Uterus (tissue), 2 donors: ENCODE data around the gene IFT20.

ENCODE experiments used
- POLR2A ChIP-seq, 2 donors: fragments of 450-650 bp; IDR thresholded peaks; one replicate each; pipeline ENCODE4 v1.6.1; 2016; ENCODE audit warnings: antibody characterized with exemption in 2 of 2, mild to moderate bottlenecking in 1 of 2, moderate library complexity in 1 of 2
- TF ChIP-seq, protein P1 (sequence below), 4 experiments: fragments of 200-600 bp in 2 of 4; fragments of 450-650 bp in 2 of 4; sonication (generic) in 2 of 4; IDR thresholded peaks; one replicate each; pipeline ENCODE4 v1.5.1; 2016 to 2019; ENCODE audit warnings: antibody characterized with exemption in 4 of 4, mild to moderate bottlenecking in 2 of 4, moderate library complexity in 1 of 4

DNA sequence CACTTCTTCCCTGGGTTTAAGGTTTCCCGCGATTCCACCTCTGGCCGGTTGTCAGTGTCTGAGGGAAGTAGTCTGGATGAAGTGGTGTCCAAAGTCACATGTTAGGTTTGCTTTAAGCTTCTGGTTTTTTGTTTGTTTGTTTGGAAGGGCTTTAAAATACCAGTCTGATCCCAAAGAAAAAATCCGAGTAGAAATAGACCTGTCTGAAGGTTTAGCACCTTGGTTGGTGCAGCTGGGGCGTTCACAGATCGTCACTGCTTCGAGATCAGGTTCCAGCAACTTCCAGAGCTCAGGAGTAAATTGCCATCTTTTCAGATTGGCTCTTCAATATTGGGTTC is 15.7 kb downstream of the IFT20 start:
- TF ChIP-seq, protein P1, sequence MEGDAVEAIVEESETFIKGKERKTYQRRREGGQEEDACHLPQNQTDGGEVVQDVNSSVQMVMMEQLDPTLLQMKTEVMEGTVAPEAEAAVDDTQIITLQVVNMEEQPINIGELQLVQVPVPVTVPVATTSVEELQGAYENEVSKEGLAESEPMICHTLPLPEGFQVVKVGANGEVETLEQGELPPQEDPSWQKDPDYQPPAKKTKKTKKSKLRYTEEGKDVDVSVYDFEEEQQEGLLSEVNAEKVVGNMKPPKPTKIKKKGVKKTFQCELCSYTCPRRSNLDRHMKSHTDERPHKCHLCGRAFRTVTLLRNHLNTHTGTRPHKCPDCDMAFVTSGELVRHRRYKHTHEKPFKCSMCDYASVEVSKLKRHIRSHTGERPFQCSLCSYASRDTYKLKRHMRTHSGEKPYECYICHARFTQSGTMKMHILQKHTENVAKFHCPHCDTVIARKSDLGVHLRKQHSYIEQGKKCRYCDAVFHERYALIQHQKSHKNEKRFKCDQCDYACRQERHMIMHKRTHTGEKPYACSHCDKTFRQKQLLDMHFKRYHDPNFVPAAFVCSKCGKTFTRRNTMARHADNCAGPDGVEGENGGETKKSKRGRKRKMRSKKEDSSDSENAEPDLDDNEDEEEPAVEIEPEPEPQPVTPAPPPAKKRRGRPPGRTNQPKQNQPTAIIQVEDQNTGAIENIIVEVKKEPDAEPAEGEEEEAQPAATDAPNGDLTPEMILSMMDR (IDR thresholded peaks at IDR 0.05): no peak
- no peak for TF ChIP-seq POLR2A (IDR thresholded peaks at IDR 0.05)
